ENCODE results near the gene SLC25A28.

- peak in 2 of 3 experiments; percentile 47 to 51 for TF ChIP-seq CTCF (IDR thresholded peaks at IDR 0.05)
- no peak for TF ChIP-seq POLR2A (IDR thresholded peaks at IDR 0.05)
These were observed 39.0 kb upstream of the SLC25A28 start, which contains the start of gene ENTPD7 for GRCh38 chr10:99659031-99659867.

All from testis (tissue), 2 donors.